Measurements from ENCODE around the gene CEP68.

Gene CEP68

DNA sequence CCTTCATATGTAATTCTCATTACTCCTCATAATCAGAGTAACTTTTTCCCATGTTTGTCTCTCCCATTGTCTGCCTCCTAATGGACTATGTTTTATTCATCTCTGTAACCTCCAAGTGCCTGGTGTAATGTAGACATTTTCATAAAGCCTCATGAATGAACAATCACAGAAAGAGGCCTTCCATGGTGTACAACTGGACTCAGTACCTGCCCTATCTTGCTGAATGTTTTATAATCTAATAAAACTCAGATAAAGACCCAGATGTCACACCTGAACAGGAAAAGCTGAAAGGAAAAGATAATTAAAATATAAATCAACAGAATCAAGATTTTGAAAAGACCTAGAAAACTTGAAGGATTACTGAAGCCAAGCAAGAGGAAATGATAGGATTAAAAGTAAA, 37.0 kb downstream of the CEP68 start:
- no peak for DNase-seq (ENCODE audit: extremely low read depth, low read depth)
- TF ChIP-seq, protein P1, sequence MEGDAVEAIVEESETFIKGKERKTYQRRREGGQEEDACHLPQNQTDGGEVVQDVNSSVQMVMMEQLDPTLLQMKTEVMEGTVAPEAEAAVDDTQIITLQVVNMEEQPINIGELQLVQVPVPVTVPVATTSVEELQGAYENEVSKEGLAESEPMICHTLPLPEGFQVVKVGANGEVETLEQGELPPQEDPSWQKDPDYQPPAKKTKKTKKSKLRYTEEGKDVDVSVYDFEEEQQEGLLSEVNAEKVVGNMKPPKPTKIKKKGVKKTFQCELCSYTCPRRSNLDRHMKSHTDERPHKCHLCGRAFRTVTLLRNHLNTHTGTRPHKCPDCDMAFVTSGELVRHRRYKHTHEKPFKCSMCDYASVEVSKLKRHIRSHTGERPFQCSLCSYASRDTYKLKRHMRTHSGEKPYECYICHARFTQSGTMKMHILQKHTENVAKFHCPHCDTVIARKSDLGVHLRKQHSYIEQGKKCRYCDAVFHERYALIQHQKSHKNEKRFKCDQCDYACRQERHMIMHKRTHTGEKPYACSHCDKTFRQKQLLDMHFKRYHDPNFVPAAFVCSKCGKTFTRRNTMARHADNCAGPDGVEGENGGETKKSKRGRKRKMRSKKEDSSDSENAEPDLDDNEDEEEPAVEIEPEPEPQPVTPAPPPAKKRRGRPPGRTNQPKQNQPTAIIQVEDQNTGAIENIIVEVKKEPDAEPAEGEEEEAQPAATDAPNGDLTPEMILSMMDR (IDR thresholded peaks at IDR 0.05; ENCODE audit: low read depth, low read length), result no peak

DNA sequence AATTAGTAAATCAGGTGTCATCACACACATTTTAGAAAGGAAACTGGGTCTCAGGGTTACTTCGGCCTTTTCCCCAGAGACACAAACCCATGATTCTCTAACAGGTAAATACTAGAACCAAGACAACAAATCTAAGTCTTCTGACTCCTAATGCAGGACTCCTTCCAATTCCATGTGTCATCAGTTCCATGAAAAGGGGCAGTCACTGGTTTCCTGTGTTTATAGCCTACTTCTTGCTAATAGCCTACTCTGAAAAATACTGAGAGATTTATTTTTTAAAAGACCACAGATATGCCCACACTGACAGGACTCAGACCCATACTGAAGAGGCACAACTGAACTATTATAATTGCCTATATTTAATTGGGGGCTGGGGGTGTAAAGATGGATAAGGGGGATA, 40.7 kb downstream of the CEP68 start:
- DNase-seq (ENCODE audit: extremely low read depth, low read depth), result no peak
- TF ChIP-seq, protein P1 (IDR thresholded peaks at IDR 0.05; ENCODE audit: low read depth, low read length), result no peak

DNA sequence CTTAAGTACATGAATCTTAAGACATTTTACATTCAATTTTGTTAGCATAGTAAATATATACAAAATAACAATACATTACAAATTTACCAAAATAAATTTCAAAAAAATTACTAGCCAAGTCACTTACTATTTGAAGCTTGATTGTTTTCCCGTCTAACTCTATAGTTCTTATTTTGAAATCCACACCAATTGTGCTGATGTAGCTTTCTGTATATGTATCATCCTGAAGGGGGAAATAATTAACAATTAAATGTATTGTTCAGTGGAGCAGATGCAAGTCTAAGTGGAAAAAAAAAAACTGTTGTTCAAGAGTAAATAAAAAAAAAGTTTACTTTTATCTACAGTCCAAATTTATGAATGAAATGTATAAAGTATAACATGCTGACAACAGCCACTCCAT, 41.6 kb downstream of the CEP68 start:
- DNase-seq (ENCODE audit: extremely low read depth, low read depth), result no peak
- TF ChIP-seq, protein P1 (IDR thresholded peaks at IDR 0.05; ENCODE audit: low read depth, low read length), result no peak

DNA sequence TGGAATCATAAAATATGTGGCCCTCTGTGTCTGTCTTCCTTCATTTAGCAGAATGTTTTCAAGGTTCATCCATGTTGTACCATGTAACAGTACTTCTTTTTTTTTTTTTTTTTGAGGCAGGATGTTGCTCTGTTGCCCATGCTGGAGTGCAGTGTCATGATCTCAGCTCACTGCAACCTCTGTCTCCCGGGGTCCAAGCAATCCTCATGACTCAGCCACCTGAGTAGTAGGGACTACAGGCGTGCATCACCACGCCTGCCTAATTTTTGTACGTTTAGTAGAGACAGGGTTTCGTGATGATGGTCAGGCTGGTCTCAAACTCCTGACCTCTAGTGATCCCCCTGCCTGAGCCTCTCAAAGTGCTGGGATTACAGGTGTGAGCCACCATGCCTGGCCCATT, 42.5 kb downstream of the CEP68 start:
- TF ChIP-seq, protein P1 (IDR thresholded peaks at IDR 0.05; ENCODE audit: low read depth, low read length), result no peak

DNA sequence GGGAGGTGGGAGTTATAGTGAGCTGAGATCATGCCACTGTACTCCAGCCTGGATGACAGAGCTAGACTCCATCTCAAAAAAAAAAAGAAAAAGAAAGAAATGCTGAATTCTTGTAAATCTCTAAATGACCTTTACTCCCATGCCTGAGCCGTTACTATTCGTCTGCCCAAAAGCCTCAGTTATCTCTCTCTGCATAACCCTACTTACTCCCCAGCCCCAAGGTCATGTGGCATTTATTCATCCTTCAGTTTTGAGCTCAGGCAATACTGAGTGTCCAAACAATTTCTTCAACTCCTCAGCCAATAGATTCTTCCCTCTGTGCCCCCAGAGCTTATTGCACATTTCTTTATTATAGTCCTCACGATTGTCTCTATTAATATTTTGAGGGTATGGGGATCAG, 44.9 kb downstream of the CEP68 start:
- TF ChIP-seq, protein P1 (IDR thresholded peaks at IDR 0.05; ENCODE audit: low read depth, low read length), result no peak
- DNase-seq (ENCODE audit: extremely low read depth, low read depth), result no peak

More for the DNA sequence above, 42.5 kb downstream of the CEP68 start:
- DNase-seq (ENCODE audit: extremely low read depth, low read depth), result no peak

DNA sequence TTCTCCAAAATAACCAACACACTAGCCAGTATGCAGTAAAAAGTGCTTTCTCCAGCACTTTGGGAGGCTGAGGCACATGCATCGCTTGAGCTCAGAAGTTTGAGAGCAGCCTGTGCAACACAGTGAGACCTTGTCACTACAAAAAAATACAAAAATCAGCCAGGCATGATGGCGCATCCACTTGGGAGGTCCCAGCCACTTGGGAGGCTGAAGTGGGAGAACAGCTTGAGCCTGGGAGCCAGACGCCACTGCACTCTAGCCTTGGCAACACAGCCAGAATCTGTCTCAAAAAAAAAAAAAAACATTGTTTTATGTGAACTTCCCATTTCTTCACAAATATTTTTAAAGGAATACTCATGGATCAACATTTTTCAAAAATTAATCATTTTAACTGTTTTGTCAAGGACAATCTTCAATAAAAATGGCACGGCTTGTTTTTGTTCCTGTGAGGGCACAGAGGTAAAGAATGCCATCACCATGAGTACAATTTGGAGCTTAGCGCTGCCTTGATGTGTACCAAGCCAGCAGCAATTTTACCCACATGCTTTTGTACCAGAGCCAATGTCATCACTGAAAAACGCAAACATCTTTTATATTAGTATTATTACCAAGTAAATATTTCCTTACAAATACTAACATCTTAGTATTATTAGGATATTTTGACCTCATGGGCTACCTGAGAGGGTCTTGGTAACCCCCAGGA, 46.9 kb downstream of the CEP68 start:
- DNase-seq (ENCODE audit: extremely low read depth, low read depth), result no peak

DNA sequence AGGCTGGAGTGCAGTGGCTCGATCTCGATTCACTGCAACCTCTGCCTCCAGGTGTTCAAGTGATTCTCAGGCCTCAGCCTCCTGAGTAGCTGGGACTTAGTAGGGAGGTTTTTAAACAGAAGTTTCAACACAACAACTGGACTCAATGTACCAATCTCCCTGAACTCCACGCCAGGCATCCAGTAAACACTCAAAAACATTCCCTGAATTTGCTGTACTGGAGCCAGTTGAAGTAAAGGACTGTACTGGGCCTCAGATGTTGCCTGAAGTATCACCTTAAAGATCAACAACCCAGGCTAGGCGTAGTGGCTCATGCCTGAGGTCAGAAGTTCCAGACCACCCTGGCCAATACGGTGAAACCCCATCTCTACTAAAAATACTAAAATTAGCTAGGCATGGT, 51.3 kb downstream of the CEP68 start:
- TF ChIP-seq, protein P1 (IDR thresholded peaks at IDR 0.05; ENCODE audit: low read depth, low read length), result no peak
- no peak for DNase-seq (ENCODE audit: extremely low read depth, low read depth)

More for the DNA sequence above, 46.9 kb downstream of the CEP68 start:
- TF ChIP-seq, protein P1 (IDR thresholded peaks at IDR 0.05; ENCODE audit: low read depth, low read length), result no peak

Data from AG09319 (cell line).